Measurements from ENCODE around the gene QPCTL.

QPCTL gene

GRCh38 chr19:45653634-45654033 lies 38.8 kb upstream of the QPCTL start:
- Histone ChIP-seq H3K27ac (no peak overlapping the region), H3K9me3 (replicated peaks in 1 of 11) (no peaks in the 10 kb centered on the region), H4K20me1 (no peaks in the 10 kb centered on the region), H3K9ac (no peak overlapping the region), H3K4me1 (peaks cover 0 to 5% (median 0%) of the 10 kb centered on the region in 10 experiments; a peak in 5 of 20 replicates), H3K4me3 (no peak overlapping the region), H3K36me3 (no peaks in the 10 kb centered on the region), H3K27me3 (no peaks in the 10 kb centered on the region), H3K4me2 (no peak overlapping the region)
- no peak for TF ChIP-seq Cebpa-rat (IDR thresholded peaks at IDR 0.05)

GRCh38 chr19:45655073-45655472 lies 37.4 kb upstream of the QPCTL start:
- Histone ChIP-seq H3K27ac (no peak overlapping the region), H3K9ac (no peak overlapping the region), H3K4me1 (peaks cover 0 to 5% (median 0%) of the 10 kb centered on the region in 10 experiments; a peak in 5 of 20 replicates), H3K27me3 (no peaks in the 10 kb centered on the region), H4K20me1 (peaks cover 0 to 8% (median 0%) of the 10 kb centered on the region in 11 experiments; a peak in 1 of 22 replicates), H3K36me3 (no peaks in the 10 kb centered on the region), H3K4me2 (no peak overlapping the region), H3K9me3 (replicated peaks in 1 of 11) (no peaks in the 10 kb centered on the region), H3K4me3 (no peak overlapping the region)
- no peak for TF ChIP-seq Cebpa-rat (IDR thresholded peaks at IDR 0.05)

GRCh38 chr19:45657520-45658167 lies 34.8 kb upstream of the QPCTL start:
- no peak overlapping the region for H3K4me3 ChIP-seq
- H3K4me1 ChIP-seq: peaks cover 0 to 5% (median 0%) of the 10 kb centered on the region in 10 experiments; a peak in 4 of 20 replicates
- no peak overlapping the region for H3K27ac ChIP-seq
- H3K9me3 ChIP-seq (replicated peaks in 1 of 11): no peaks in the 10 kb centered on the region
- H4K20me1 ChIP-seq: peaks cover 0 to 8% (median 0%) of the 10 kb centered on the region in 11 experiments; a peak in 1 of 22 replicates
- TF ChIP-seq Cebpa-rat (IDR thresholded peaks at IDR 0.05): no peak
- H3K27me3 ChIP-seq: no peaks in the 10 kb centered on the region
- H3K36me3 ChIP-seq: no peaks in the 10 kb centered on the region
- no peak overlapping the region for H3K9ac ChIP-seq
- no peak overlapping the region for H3K4me2 ChIP-seq

- Histone ChIP-seq H3K4me3 (no peak overlapping the region), H3K9me3 (replicated peaks in 1 of 11) (no peaks in the 10 kb centered on the region), H3K27me3 (no peaks in the 10 kb centered on the region), H3K27ac (no peak overlapping the region), H4K20me1 (peaks cover 0 to 8% (median 0%) of the 10 kb centered on the region in 11 experiments; a peak in 1 of 22 replicates), H3K4me2 (no peak overlapping the region), H3K9ac (no peak overlapping the region), H3K36me3 (no peaks in the 10 kb centered on the region), H3K4me1 (peaks cover 5 to 10% (median 7%) of the 10 kb centered on the region in 10 experiments)
- no peak for TF ChIP-seq Cebpa-rat (IDR thresholded peaks at IDR 0.05)
Observed at GRCh38 chr19:45659096-45659729, 33.3 kb upstream of the QPCTL start.

- Histone ChIP-seq H3K9me3 (replicated peaks in 1 of 11) (no peaks in the 10 kb centered on the region), H3K27me3 (no peaks in the 10 kb centered on the region), H3K9ac (no peak overlapping the region), H4K20me1 (peaks cover 0 to 8% (median 0%) of the 10 kb centered on the region in 11 experiments; a peak in 1 of 22 replicates), H3K27ac (no peak overlapping the region), H3K4me1 (peaks cover 9 to 15% (median 12%) of the 10 kb centered on the region in 10 experiments), H3K36me3 (no peaks in the 10 kb centered on the region), H3K4me2 (no peak overlapping the region), H3K4me3 (no peak overlapping the region)
- TF ChIP-seq Cebpa-rat (IDR thresholded peaks at IDR 0.05): no peak
Observed at GRCh38 chr19:45660636-45661035, 31.8 kb upstream of the QPCTL start.

- peaks cover 9 to 25% (median 18%) of the 10 kb centered on the region in 11 experiments for H3K27me3 ChIP-seq
- peak overlapping the region in 5 of 11 experiments; percentile 17 to 50 (median 42); a peak in 6 of 22 replicates for H3K27ac ChIP-seq
- peak overlapping the region; percentile 48 to 81 (median 59) for H3K4me2 ChIP-seq
- H3K9me3 ChIP-seq (replicated peaks in 1 of 11): no peaks in the 10 kb centered on the region
- no peak overlapping the region for H3K4me3 ChIP-seq
- H4K20me1 ChIP-seq: peaks cover 0 to 8% (median 0%) of the 10 kb centered on the region in 11 experiments; a peak in 2 of 22 replicates
- H3K4me1 ChIP-seq: peaks cover 20 to 32% (median 26%) of the 10 kb centered on the region in 10 experiments
- H3K36me3 ChIP-seq: no peaks in the 10 kb centered on the region
- no peak for TF ChIP-seq Cebpa-rat (IDR thresholded peaks at IDR 0.05)
- peak overlapping the region in 2 of 11 experiments; percentile 29 to 31; a peak in 2 of 22 replicates for H3K9ac ChIP-seq
Observed at GRCh38 chr19:45663800-45664199, 28.7 kb upstream of the QPCTL start.

GRCh38 chr19:45664575-45664974 lies 27.9 kb upstream of the QPCTL start:
- TF ChIP-seq Cebpa-rat (IDR thresholded peaks at IDR 0.05): no peak
- no peak overlapping the region; a peak in 1 of 22 replicates for H3K27ac ChIP-seq
- H3K4me2 ChIP-seq: peak overlapping the region; percentile 48 to 81 (median 59); a peak in 20 of 22 replicates
- no peaks in the 10 kb centered on the region for H3K9me3 ChIP-seq (replicated peaks in 1 of 11)
- H3K36me3 ChIP-seq: no peaks in the 10 kb centered on the region
- H3K9ac ChIP-seq: peak overlapping the region in 1 of 11 experiments; percentile 31; a peak in 1 of 22 replicates
- peaks cover 25 to 39% (median 33%) of the 10 kb centered on the region in 10 experiments for H3K4me1 ChIP-seq
- H3K4me3 ChIP-seq: no peak overlapping the region
- peaks cover 0 to 8% (median 0%) of the 10 kb centered on the region in 11 experiments; a peak in 3 of 22 replicates for H4K20me1 ChIP-seq
- H3K27me3 ChIP-seq: peaks cover 17 to 33% (median 26%) of the 10 kb centered on the region in 11 experiments

GRCh38 chr19:45667620-45668341 lies 24.7 kb upstream of the QPCTL start, which contains the start of gene GIPR:
Gene GIPR, plus strand, starts transcription at chr19:45668221. Its CDS starts 1,300 bp downstream, at chr19:45669521.
- H3K27me3 ChIP-seq: peaks cover 34 to 64% (median 58%) of the 10 kb centered on the region in 11 experiments
- peak within 1 kb of the TSS in 2 of 11 experiments; percentile 6 to 28; a peak in 2 of 22 replicates for H3K27ac ChIP-seq
- H3K36me3 ChIP-seq: no peaks in the 10 kb centered on the region
- H3K9ac ChIP-seq: peak within 1 kb of the TSS; percentile 29 to 67 (median 53); a peak in 19 of 22 replicates
- peaks cover 25 to 43% (median 36%) of the 10 kb centered on the region in 10 experiments for H3K4me1 ChIP-seq
- peak within 1 kb of the TSS; percentile 49 to 71 (median 55) for H3K4me3 ChIP-seq
- H3K4me2 ChIP-seq: peak within 1 kb of the TSS; percentile 83 to 100 (median 91)
- no peak for TF ChIP-seq Cebpa-rat (IDR thresholded peaks at IDR 0.05)
- peaks cover 0 to 7% (median 0%) of the 10 kb centered on the region in 11 experiments; a peak in 2 of 22 replicates for H3K9me3 ChIP-seq (replicated peaks in 1 of 11)
- peaks cover 0 to 12% (median 0%) of the 10 kb centered on the region in 11 experiments; a peak in 5 of 22 replicates for H4K20me1 ChIP-seq
